Fibroblast of lung (primary cell): ENCODE measurements around the gene ATG7. TPM values are rescaled to one million over a fixed set of nuclear protein-coding genes. Genes with fewer than 3 reads are reported as not detected.
A peak's percentile ranks its signal among the peaks of the same experiment; 100 is the strongest.

ENCODE experiments used
- DNase-seq, 2 donors: peaks; one replicate each; pipeline versions ENCODE4 v3.0.0 to v3.0.0-alpha.2; 2010; ENCODE audit warnings: low read depth in 2 of 2
- H2AFZ ChIP-seq: 2 replicates; pipeline ENCODE4 v1.5.1; 2012; ENCODE audit warnings: low read length, control low read depth, inconsistent platforms
- H3K27ac ChIP-seq: 2 replicates; pipeline ENCODE4 v1.5.1; 2011; ENCODE audit warnings: low read length, control low read depth; ENCODE audit not compliant: insufficient read depth
- H3K27me3 ChIP-seq: 2 replicates; pipeline ENCODE4 v1.5.1; 2011; ENCODE audit warnings: mild to moderate bottlenecking, low read length; ENCODE audit not compliant: control insufficient read depth, insufficient read depth
- H3K36me3 ChIP-seq: 2 replicates; pipeline ENCODE4 v1.5.1; 2011; ENCODE audit warnings: low read length; ENCODE audit not compliant: control insufficient read depth, insufficient read depth
- H3K4me1 ChIP-seq: 2 replicates; pipeline ENCODE4 v1.5.1; 2011; ENCODE audit warnings: low read length; ENCODE audit not compliant: control insufficient read depth, insufficient read depth; ENCODE audit errors: extremely low read depth
- H3K4me2 ChIP-seq: 2 replicates; pipeline ENCODE4 v1.5.1; 2011; ENCODE audit warnings: low read length, control low read depth; ENCODE audit not compliant: insufficient read depth; ENCODE audit errors: extremely low read depth
- H3K4me3 ChIP-seq, 4 experiments: fragments of 200-600 bp in 1 of 4; sonication (generic) in 1 of 4; replicated peaks in 1 of 4; 2 replicates each; pipeline ENCODE4 v1.5.1; 2011 to 2016; ENCODE audit warnings: low read length in 4 of 4, low read depth in 3 of 4, mild to moderate bottlenecking in 3 of 4, control low read depth in 2 of 4, inconsistent platforms in 1 of 4, mixed read lengths in 1 of 4; ENCODE audit not compliant: insufficient read depth in 1 of 4; ENCODE audit errors: control extremely low read depth in 1 of 4
- H3K79me2 ChIP-seq: 2 replicates; pipeline ENCODE4 v1.5.1; 2012; ENCODE audit warnings: mild to moderate bottlenecking, low read length, inconsistent platforms; ENCODE audit not compliant: control insufficient read depth, insufficient read depth
- H3K9ac ChIP-seq: 2 replicates; pipeline ENCODE4 v1.5.1; 2011; ENCODE audit warnings: mild to moderate bottlenecking, low read length, control low read depth; ENCODE audit not compliant: insufficient read depth
- H3K9me3 ChIP-seq: 2 replicates; pipeline ENCODE4 v1.5.1; 2012; ENCODE audit warnings: low read depth, low read length; ENCODE audit not compliant: control insufficient read depth, insufficient read depth
- H4K20me1 ChIP-seq: 2 replicates; pipeline ENCODE4 v1.5.1; 2011; ENCODE audit warnings: low read length; ENCODE audit not compliant: control insufficient read depth, insufficient read depth; ENCODE audit errors: extremely low read depth
- CTCF ChIP-seq, 2 donors: IDR thresholded peaks in 1 of 2; conservative IDR thresholded peaks in 1 of 2; 1 replicate in 1 of 2; 2 replicates in 1 of 2; pipeline ENCODE4 v1.5.1; 2011 to 2012; ENCODE audit warnings: low read length in 2 of 2, control low read depth in 1 of 2, inconsistent platforms in 1 of 2, low read depth in 1 of 2, mild to moderate bottlenecking in 1 of 2
- EZH2 ChIP-seq: IDR thresholded peaks from 2 replicates; pipeline ENCODE4 v1.5.1; 2012; ENCODE audit warnings: low read length, control low read depth, mild to moderate bottlenecking; ENCODE audit errors: missing control alignments
- polyA plus RNA-seq, 2 donors: library from polyadenylated mRNA; depleted of rRNA in 1 of 2; stranded (reverse) in 1 of 2; unstranded in 1 of 2; fragments of >200 nt; gene quantifications; 2 replicates each; pipeline ENCODE4 v1.2.1, GENCODE V29; 2011 to 2012; ENCODE audit warnings: missing spikeins in 1 of 2
- total RNA-seq: library from RNA; depleted of rRNA; stranded (reverse); fragments of >200 nt; gene quantifications from 2 replicates; pipeline ENCODE4 v1.2.1, GENCODE V29; 2014

Gene ATG7
- total and polyA plus RNA-seq, 2 donors (not counting 1 experiment from before 2014, with no cell fraction given): 50.8 to 56.5 TPM

GRCh38 chr3:11514191-11514821, 242.1 kb downstream of the ATG7 start:
- Histone ChIP-seq H3K4me2 (peak overlapping the region; percentile 52), H4K20me1 (no peaks in the 10 kb centered on the region), H2AFZ (no peak overlapping the region), H3K4me3 (no peak overlapping the region), H3K27ac (peak overlapping the region; percentile 26), H3K27me3 (no peaks in the 10 kb centered on the region), H3K79me2 (no peaks in the 10 kb centered on the region), H3K9ac (no peak overlapping the region), H3K9me3 (no peaks in the 10 kb centered on the region), H3K36me3 (no peaks in the 10 kb centered on the region), H3K4me1 (peaks cover 19% of the 10 kb centered on the region)
- peak; percentile 85 to 97 for DNase-seq
- no peak for TF ChIP-seq CTCF (conservative IDR thresholded peaks at IDR 0.05 in 1 of 2, IDR thresholded peaks at IDR 0.05 in 1 of 2; ENCODE audit: low read depth in 1 of 2, low read length in 2 of 2)
- no peak for TF ChIP-seq EZH2

- no peaks in the 10 kb centered on the region for H3K27me3 ChIP-seq
- no peak for DNase-seq
Observed at GRCh38 chr3:11517601-11518000, 245.4 kb downstream of the ATG7 start.

DNA sequence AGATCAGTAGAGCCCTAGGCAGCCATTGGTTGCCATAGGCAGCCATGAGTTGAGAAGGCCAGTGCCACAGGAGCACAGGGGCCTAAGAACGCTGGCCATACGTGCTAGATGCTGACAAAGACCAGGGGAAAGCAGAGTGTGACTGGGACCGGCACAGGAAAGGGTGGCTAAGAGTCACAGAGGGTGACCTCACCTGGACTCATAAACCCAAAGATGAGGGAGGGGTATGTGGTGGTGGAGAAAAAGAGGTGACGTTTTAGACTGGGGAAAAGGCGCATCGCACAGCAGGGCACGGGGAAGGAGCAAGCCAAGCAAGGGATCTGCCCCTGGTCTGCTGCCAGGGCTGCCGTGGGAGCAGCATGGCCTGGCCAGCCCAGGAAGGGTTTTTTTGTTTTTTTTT, 249.0 kb downstream of the ATG7 start:
- Histone ChIP-seq H3K4me2 (no peak overlapping the region), H3K36me3 (no peaks in the 10 kb centered on the region), H3K27ac (no peak overlapping the region), H3K9me3 (no peaks in the 10 kb centered on the region), H2AFZ (no peak overlapping the region), H3K4me3 (no peak overlapping the region), H3K27me3 (no peaks in the 10 kb centered on the region), H3K79me2 (no peaks in the 10 kb centered on the region), H3K9ac (no peak overlapping the region), H3K4me1 (no peaks in the 10 kb centered on the region), H4K20me1 (no peaks in the 10 kb centered on the region)
- TF ChIP-seq CTCF (conservative IDR thresholded peaks at IDR 0.05 in 1 of 2, IDR thresholded peaks at IDR 0.05 in 1 of 2; ENCODE audit: low read depth in 1 of 2, low read length in 2 of 2) (no peak), EZH2 (no peak)
- no peak for DNase-seq

More at GRCh38 chr3:11517601-11518000, 245.4 kb downstream of the ATG7 start:
- Histone ChIP-seq H3K79me2 (no peaks in the 10 kb centered on the region), H3K4me1 (peaks cover 7% of the 10 kb centered on the region), H3K36me3 (no peaks in the 10 kb centered on the region), H3K4me2 (no peak overlapping the region), H3K9me3 (no peaks in the 10 kb centered on the region), H4K20me1 (no peaks in the 10 kb centered on the region), H3K27ac (no peak overlapping the region), H3K9ac (no peak overlapping the region), H2AFZ (no peak overlapping the region), H3K4me3 (no peak overlapping the region)
- no peak for TF ChIP-seq EZH2
- TF ChIP-seq CTCF (conservative IDR thresholded peaks at IDR 0.05 in 1 of 2, IDR thresholded peaks at IDR 0.05 in 1 of 2; ENCODE audit: low read depth in 1 of 2, low read length in 2 of 2): no peak
